ENCODE results near the gene PRKCH. TPM values are rescaled to one million over a fixed set of nuclear protein-coding genes. Genes with fewer than 3 reads are reported as not detected.

PRKCH gene
- total RNA-seq, 2 experiments from 2014 or later = 318 to 343 TPM

DNA sequence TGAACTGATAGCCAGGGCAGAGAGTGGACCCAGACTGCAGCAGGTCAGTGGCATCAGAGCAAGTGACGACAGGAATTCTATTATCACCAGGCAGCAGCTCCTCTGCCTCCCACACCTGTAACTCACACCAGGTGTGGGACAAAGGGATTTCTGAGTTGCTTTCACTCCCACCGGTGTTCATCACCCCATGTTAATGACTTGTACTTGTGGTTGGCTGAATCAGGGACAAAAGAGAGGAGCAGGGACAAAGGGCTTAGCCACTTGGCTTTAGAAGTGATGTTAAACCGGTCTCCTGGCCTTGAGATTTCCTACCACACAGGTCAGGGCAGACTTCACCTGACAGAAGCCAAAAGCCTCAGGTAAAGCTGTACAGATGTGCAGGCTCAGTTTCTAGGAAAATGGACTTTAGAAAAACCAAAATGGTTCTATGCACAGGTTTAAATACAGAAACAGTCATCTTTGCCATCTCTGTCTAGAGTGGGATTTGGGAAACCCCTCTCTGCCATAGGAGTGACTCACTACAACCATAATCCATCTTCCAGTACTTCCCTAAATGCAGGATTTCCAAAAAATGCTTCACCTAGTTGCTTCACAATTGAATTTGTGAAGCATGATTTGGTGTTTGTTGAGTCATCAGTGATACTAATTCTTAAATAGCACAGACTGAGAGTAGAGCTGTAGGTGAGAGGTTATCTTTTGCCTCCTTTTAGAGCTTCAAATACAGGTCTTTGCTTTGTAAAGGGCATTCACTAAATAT lies 158.5 kb downstream of the PRKCH start:
- Mint-ChIP-seq H3K27ac (peak overlapping the region; percentile 94), H3K4me1 (ENCODE audit: low read depth) (peaks cover 90% of the 10 kb centered on the region), H3K9me3 (ENCODE audit: insufficient read depth) (no peaks in the 10 kb centered on the region), H3K27me3 (ENCODE audit: low read depth) (no peaks in the 10 kb centered on the region), H3K36me3 (ENCODE audit: low read depth) (peaks cover 76% of the 10 kb centered on the region), H3K4me3 (peak overlapping the region; percentile 63)
- DNase-seq (no peak), ATAC-seq (no peak)
- ChIA-PET CTCF (interaction anchor here (0.7 to 12.3 kb wide), 8 partner anchors 10 to 357 kb away, joined by 3 to 136 read pairs (median 6); no protein-coding TSS in a partner anchor), POLR2A (interaction anchor here (0.5 to 5.2 kb wide), 7 partner anchors 14 to 219 kb away, joined by 3 to 30 read pairs (median 4); partner anchors contain the start of gene HIF1A)

DNA sequence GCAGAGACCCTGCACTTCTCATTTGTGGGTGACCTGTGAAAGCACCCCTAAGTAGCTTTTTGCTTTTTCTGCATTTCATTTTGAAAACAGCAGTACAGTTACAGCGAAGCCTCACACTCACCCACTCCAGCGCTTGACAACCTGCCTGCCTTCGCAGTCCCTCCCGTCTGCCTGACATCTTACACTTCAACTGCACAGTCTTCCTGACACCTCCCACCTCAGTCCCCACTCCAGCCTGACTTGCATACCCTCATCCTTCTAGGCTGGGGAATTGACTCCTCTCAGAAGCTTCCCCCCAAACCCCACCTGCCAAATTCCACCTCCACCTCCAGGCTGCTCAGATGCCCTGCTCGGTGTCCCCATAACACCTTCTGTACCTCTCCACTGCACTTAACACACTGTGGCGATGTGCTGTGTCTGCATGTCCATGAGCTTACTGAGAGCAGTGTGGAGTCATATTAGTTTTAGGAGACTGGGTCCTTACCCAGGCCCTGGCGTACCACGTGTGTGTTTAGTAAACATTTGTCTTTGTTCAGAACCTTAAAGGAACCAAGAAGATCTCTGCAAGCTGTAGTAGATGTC lies 159.4 kb downstream of the PRKCH start:
- Mint-ChIP-seq H3K9me3 (ENCODE audit: insufficient read depth) (no peaks in the 10 kb centered on the region), H3K27ac (peak overlapping the region; percentile 94), H3K36me3 (ENCODE audit: low read depth) (peaks cover 79% of the 10 kb centered on the region), H3K4me1 (ENCODE audit: low read depth) (peaks cover 91% of the 10 kb centered on the region), H3K4me3 (no peak overlapping the region), H3K27me3 (ENCODE audit: low read depth) (no peaks in the 10 kb centered on the region)
- ATAC-seq (no peak), DNase-seq (no peak)
- ChIA-PET CTCF (interaction anchor here (1.3 to 7.9 kb wide), 4 partner anchors 9 to 356 kb away, joined by 4 to 72 read pairs (median 12); no protein-coding TSS in a partner anchor), POLR2A (interaction anchor here (0.8 to 1.8 kb wide), 3 partner anchors 158 to 356 kb away, joined by 3 to 6 read pairs (median 4); partner anchors contain the start of gene HIF1A)

DNA sequence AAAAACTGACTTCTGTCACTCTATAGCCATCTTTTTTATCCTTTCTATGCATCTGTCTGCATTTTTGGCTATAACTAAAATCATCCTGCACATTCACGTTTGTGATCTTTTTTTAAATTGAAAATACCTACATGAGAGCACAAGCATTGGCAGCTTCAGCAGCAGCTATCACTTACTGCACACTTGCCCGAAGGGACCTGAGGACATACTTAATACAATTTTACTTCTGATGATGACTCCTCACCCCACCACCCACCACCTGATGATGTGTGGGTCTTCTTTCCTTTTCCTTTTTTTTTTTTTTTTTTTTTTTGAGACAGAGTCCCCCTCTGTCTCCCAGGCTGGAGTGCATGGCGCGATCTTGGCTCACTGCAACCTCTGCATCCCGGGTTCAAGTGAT lies 160.3 kb downstream of the PRKCH start:
- CTCF ChIA-PET = interaction anchor here (7.9 kb wide), 1 partner anchor 355 kb away, joined by 72 read pairs; no protein-coding TSS in a partner anchor
- peak overlapping the region; percentile 51 for H3K27ac Mint-ChIP-seq
- H3K27me3 Mint-ChIP-seq (ENCODE audit: low read depth) = no peaks in the 10 kb centered on the region
- H3K9me3 Mint-ChIP-seq (ENCODE audit: insufficient read depth) = no peaks in the 10 kb centered on the region
- POLR2A ChIA-PET = no interaction called here
- peaks cover 83% of the 10 kb centered on the region for H3K36me3 Mint-ChIP-seq (ENCODE audit: low read depth)
- DNase-seq = no peak
- peaks cover 86% of the 10 kb centered on the region for H3K4me1 Mint-ChIP-seq (ENCODE audit: low read depth)
- ATAC-seq = no peak
- H3K4me3 Mint-ChIP-seq = no peak overlapping the region

DNA sequence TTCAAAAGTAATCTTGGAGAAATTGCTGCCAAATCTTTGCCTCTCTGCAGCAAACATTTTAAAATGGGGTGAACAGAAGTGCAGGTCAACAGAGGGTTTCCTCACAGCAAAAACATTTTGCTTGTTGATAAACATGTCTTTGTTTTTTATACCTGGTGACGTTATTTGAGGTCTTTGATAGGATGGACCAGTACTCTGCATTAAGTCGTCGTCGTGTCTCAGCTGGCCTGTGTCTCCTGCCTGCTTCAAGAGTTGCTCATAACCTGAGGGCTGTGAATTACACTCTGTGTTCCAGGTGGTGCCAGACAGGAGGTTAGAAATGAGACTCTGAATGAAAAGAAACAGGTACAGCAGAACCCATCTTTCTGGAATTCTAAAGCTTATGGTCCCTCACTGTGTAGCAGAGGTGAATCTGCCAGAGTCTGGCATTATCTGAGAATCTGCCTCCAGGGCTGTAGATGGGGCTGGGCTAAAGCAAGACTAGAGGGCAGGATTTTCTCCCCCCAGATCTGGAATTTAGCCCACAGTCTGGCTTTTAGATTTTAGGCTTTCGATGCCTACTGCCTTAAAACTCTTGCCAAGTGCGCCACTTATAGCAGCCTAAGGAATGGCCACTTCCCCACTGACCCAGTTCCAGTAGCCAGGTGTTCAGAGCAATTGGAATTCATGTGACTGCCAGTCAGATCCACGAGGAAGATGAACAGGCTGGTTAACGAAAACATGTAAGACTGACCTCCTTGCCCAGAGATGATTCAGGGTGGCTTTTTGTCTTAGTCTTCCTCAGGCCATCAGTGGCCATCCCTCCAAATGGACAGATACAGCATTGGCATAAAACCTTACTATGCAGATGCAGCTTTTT lies 161.2 kb downstream of the PRKCH start:
- peaks cover 92% of the 10 kb centered on the region for H3K36me3 Mint-ChIP-seq (ENCODE audit: low read depth)
- POLR2A ChIA-PET = no interaction called here

DNA sequence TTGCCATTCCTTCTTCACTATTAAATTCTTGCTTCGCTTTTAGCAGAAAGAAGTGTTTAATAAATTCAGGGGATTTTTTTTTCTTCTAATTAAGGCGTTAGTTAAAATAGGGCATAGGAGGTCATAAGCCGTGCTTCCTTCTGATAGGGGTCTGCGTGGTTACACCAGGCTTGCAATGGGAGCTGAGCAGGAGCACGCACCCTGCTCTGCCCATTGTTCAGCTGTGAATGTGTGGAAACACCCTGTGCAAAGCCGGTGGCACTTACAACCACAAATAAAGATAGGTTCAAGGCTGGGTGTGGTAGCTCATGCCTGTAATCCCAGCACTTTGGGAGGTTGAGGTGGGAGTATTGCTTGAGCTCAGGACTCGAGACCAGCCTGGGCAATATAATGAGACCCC lies 162.1 kb downstream of the PRKCH start:
- H3K4me1 Mint-ChIP-seq (ENCODE audit: low read depth) = peaks cover 79% of the 10 kb centered on the region
- DNase-seq (no peak), ATAC-seq (no peak)
- H3K27me3 Mint-ChIP-seq (ENCODE audit: low read depth) = no peaks in the 10 kb centered on the region
- peaks cover 90% of the 10 kb centered on the region for H3K36me3 Mint-ChIP-seq (ENCODE audit: low read depth)
- POLR2A ChIA-PET = interaction anchor here (0.8 kb wide), 1 partner anchor 10 kb away, joined by 3 read pairs; no protein-coding TSS in a partner anchor
- H3K27ac Mint-ChIP-seq = peak overlapping the region; percentile 69
- H3K4me3 Mint-ChIP-seq = no peak overlapping the region
- no peaks in the 10 kb centered on the region for H3K9me3 Mint-ChIP-seq (ENCODE audit: insufficient read depth)
- CTCF ChIA-PET = interaction anchor here (1.0 to 1.7 kb wide), 2 partner anchors 14 to 16 kb away, joined by 3 to 4 read pairs; no protein-coding TSS in a partner anchor

More for the DNA sequence above, 161.2 kb downstream of the PRKCH start:
- CTCF ChIA-PET = interaction anchor here (1.7 kb wide), 1 partner anchor 13 kb away, joined by 3 read pairs; no protein-coding TSS in a partner anchor
- ATAC-seq (no peak), DNase-seq (no peak)
- peaks cover 86% of the 10 kb centered on the region for H3K4me1 Mint-ChIP-seq (ENCODE audit: low read depth)
- H3K9me3 Mint-ChIP-seq (ENCODE audit: insufficient read depth) = no peaks in the 10 kb centered on the region
- H3K4me3 Mint-ChIP-seq = no peak overlapping the region
- peak overlapping the region; percentile 69 for H3K27ac Mint-ChIP-seq
- H3K27me3 Mint-ChIP-seq (ENCODE audit: low read depth) = no peaks in the 10 kb centered on the region

DNA sequence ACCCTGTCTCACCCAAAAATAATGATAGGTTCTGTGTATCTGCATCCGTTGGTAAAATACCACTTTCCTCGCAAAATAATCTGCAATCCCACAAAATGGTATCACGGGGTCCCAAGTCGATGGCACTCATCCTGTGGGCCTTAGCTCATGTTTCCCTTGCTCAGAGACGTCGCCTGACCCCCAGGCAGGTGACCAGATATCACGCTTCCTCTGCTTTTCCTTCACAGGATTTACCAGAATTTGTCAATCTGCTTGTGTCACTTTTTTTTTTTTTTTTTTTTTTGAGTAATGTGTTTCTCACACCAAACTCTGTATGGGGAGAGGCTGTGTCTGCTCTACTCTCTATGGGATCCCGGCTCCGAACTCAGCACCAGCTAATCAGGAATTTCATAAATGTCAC lies 162.7 kb downstream of the PRKCH start:
- Mint-ChIP-seq H3K9me3 (ENCODE audit: insufficient read depth) (no peaks in the 10 kb centered on the region), H3K27me3 (ENCODE audit: low read depth) (no peaks in the 10 kb centered on the region), H3K27ac (no peak overlapping the region), H3K36me3 (ENCODE audit: low read depth) (peaks cover 90% of the 10 kb centered on the region), H3K4me3 (no peak overlapping the region), H3K4me1 (ENCODE audit: low read depth) (peaks cover 78% of the 10 kb centered on the region)
- no peak for ATAC-seq
- CTCF ChIA-PET = interaction anchor here (1.0 to 1.7 kb wide), 2 partner anchors 15 to 16 kb away, joined by 3 to 4 read pairs; no protein-coding TSS in a partner anchor
- no peak for DNase-seq
- POLR2A ChIA-PET = interaction anchor here (0.8 kb wide), 1 partner anchor 10 kb away, joined by 3 read pairs; no protein-coding TSS in a partner anchor

DNA sequence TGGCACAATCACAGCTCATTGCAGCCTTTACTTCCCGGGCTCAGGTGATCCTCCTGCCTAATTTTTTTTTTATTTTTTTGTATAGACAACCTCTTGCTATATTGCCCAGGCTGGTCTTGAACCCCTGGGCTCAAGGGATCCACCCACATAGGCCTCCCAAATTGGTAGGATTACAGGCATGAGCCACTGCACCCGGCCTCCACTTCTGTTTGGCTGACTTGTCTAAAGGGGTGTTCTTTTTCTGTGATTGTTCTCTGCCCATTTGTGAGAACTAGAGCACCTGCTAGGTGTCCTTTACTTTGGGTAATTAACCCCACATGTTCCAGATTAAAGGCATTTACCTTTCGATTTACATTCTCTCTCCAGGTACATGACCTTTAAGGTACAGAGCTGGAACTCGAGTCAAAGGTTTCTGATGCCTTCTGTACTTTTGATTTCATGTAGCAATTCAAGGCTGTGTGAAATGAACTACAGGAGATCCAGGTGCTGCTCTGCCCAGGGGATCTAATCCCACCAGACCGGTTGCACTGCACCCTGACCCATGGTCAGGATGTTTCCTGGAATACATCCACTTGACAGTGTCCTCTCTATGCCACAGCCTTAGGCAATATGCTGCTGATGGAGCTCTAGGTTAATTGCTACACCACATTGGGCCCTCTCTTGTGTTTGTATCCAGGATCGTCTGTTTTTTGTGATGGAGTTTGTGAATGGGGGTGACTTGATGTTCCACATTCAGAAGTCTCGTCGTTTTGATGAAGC lies 163.6 kb downstream of the PRKCH start:
- DNase-seq (no peak), ATAC-seq (no peak)
- Mint-ChIP-seq H3K27me3 (ENCODE audit: low read depth) (no peaks in the 10 kb centered on the region), H3K27ac (peak overlapping the region; percentile 60), H3K9me3 (ENCODE audit: insufficient read depth) (no peaks in the 10 kb centered on the region), H3K36me3 (ENCODE audit: low read depth) (peaks cover 89% of the 10 kb centered on the region), H3K4me1 (ENCODE audit: low read depth) (peaks cover 75% of the 10 kb centered on the region), H3K4me3 (no peak overlapping the region)
- ChIA-PET POLR2A (interaction anchor here (1.0 kb wide), 1 partner anchor 8 kb away, joined by 3 read pairs; no protein-coding TSS in a partner anchor), CTCF (interaction anchor here (0.6 to 1.0 kb wide), 2 partner anchors 8 to 352 kb away, joined by 3 read pairs; no protein-coding TSS in a partner anchor)

DNA sequence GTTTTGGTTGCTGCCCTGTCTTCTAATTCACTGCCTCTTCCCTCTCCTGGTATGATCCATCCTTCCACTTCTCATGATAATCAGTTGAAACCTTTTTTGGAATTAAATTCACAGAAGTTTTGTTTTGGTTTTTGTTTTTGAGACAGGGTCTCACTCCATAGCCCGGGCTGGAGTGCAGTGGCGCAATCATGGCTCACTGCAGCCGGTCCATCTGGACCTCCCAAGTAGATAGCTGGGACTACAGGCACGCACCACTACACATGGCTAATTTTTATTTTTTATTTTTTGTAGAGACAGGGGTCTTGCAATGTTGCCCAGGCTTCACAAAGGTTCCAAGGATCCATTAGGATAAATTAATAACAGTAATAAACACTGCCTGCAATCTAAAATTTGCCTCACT lies 164.3 kb downstream of the PRKCH start:
- peaks cover 89% of the 10 kb centered on the region for H3K36me3 Mint-ChIP-seq (ENCODE audit: low read depth)
- H3K27ac Mint-ChIP-seq = no peak overlapping the region
- POLR2A ChIA-PET = interaction anchor here (1.0 kb wide), 1 partner anchor 9 kb away, joined by 3 read pairs; no protein-coding TSS in a partner anchor
- H3K4me1 Mint-ChIP-seq (ENCODE audit: low read depth) = peaks cover 69% of the 10 kb centered on the region
- no peaks in the 10 kb centered on the region for H3K9me3 Mint-ChIP-seq (ENCODE audit: insufficient read depth)
- no peaks in the 10 kb centered on the region for H3K27me3 Mint-ChIP-seq (ENCODE audit: low read depth)
- ATAC-seq (no peak), DNase-seq (no peak)
- H3K4me3 Mint-ChIP-seq = no peak overlapping the region
- CTCF ChIA-PET = interaction anchor here (1.0 kb wide), 1 partner anchor 351 kb away, joined by 3 read pairs; no protein-coding TSS in a partner anchor

DNA sequence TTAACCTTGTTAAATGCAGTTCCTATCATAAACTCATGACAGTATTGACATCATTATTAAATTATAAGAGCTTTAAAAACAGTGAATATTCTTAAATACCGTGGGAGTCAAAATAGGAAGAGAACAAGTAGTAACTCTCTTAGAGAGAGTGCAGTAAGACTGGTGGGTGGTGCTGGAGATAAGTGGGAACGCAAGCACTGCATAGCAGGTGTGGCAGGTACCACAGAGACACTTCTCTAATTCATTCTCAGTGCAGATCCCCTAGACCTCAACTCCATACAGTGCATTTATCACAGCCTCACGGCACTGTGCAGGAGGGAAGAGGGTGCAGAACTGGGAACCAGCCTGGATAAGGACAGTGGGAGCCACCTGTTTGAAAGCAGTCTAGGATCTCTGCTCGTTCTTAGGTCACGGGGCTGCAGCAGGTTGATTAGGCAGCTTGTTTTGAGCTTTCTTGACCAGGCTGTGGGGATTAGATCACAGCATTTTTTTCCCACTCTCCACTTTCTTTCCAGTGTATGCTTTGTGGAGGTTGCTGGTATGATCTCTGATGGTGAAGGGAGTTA lies 165.6 kb downstream of the PRKCH start:
- Mint-ChIP-seq H3K27me3 (ENCODE audit: low read depth) (no peaks in the 10 kb centered on the region), H3K4me3 (no peak overlapping the region), H3K27ac (peak overlapping the region; percentile 6), H3K36me3 (ENCODE audit: low read depth) (peaks cover 75% of the 10 kb centered on the region), H3K4me1 (ENCODE audit: low read depth) (peaks cover 55% of the 10 kb centered on the region), H3K9me3 (ENCODE audit: insufficient read depth) (no peaks in the 10 kb centered on the region)
- ATAC-seq = no peak
- DNase-seq = no peak
- POLR2A ChIA-PET = no interaction called here
- CTCF ChIA-PET = no interaction called here
